Panc1 (cell line): ENCODE measurements around the gene IRX6. TPM values are rescaled to one million over a fixed set of nuclear protein-coding genes. Genes with fewer than 3 reads are reported as not detected.

Source experiments
- ATAC-seq: fragments of 200-7000 bp; cut with Tn5 transposase; 2 replicates; pipeline ENCODE4 v1.9.1; 2020; ENCODE audit warnings: mild to moderate bottlenecking, moderate library complexity
- BruUV-seq: library from RNA; stranded (reverse); fragments of 400-500 nt; replicated peaks from 2 replicates; lab custom pipeline; 2021; lab: Mats Ljungman, UMichigan
- CTCF ChIA-PET: fragments of 300-600 bp; sonication (Branson Sonifier 250); formaldehyde crosslinking; loops from one replicate; lab custom pipeline; 2022; ENCODE audit warnings: antibody characterized with exemption; lab: Charles Lee
- POLR2A ChIA-PET: fragments of 300-600 bp; sonication (Branson Sonifier 250); formaldehyde crosslinking; loops from one replicate; lab custom pipeline; 2022; ENCODE audit warnings: antibody characterized with exemption; lab: Charles Lee
- DNase-seq: peaks from one replicate; pipeline ENCODE4 v3.0.0-alpha.2; 2010; ENCODE audit warnings: low read depth, low spot score
- H3K27ac ChIP-seq: 2 replicates; pipeline ENCODE4 v1.5.1; 2011; ENCODE audit warnings: mild to moderate bottlenecking, low read length, inconsistent platforms
- H3K27me3 ChIP-seq: fragments of 200-500 bp; sonication (Bioruptor generic); 2 replicates; pipeline ENCODE4 v1.6.0; 2014; ENCODE audit warnings: low read length, inconsistent platforms; ENCODE audit not compliant: control insufficient read depth, insufficient read depth
- H3K36me3 ChIP-seq: fragments of 200-500 bp; sonication (Bioruptor generic); 2 replicates; pipeline ENCODE4 v1.5.1; 2014; ENCODE audit warnings: inconsistent platforms, mild to moderate bottlenecking, low read length, moderate library complexity; ENCODE audit not compliant: control insufficient read depth, insufficient read depth
- H3K4me1 ChIP-seq: 2 replicates; pipeline ENCODE4 v1.5.1; 2011; ENCODE audit warnings: inconsistent platforms, mild to moderate bottlenecking, low read length, moderate library complexity; ENCODE audit not compliant: control insufficient read depth, insufficient read depth
- H3K4me3 ChIP-seq, 2 experiments: 2 replicates each; pipeline ENCODE4 v1.5.1; 2011 to 2012; ENCODE audit warnings: low read depth in 2 of 2, low read length in 2 of 2, mild to moderate bottlenecking in 2 of 2, inconsistent platforms in 1 of 2, moderate library complexity in 1 of 2
- H3K9me3 ChIP-seq: fragments of 200-500 bp; sonication (Bioruptor generic); 2 replicates; pipeline ENCODE4 v1.5.1; 2014; ENCODE audit warnings: low read depth, mild to moderate bottlenecking, inconsistent platforms, low read length, moderate library complexity; ENCODE audit not compliant: control insufficient read depth, insufficient read depth
- CTCF ChIP-seq: fragments of 450-650 bp; IDR thresholded peaks from 2 replicates; pipeline ENCODE4 v1.5.1; 2017; ENCODE audit warnings: mild to moderate bottlenecking
- POLR2AphosphoS5 ChIP-seq: IDR thresholded peaks from 2 replicates; pipeline ENCODE4 v1.6.1; 2012; ENCODE audit warnings: mild to moderate bottlenecking, low read depth, low read length, moderate library complexity
- REST ChIP-seq, 2 experiments: IDR thresholded peaks; 2 replicates each; pipeline ENCODE4 v1.6.1; 2011 to 2012; ENCODE audit warnings: low read depth in 2 of 2, control low read depth in 1 of 2, low read length in 1 of 2, mild to moderate bottlenecking in 1 of 2, moderate library complexity in 1 of 2; ENCODE audit not compliant: insufficient read depth in 1 of 2
- SIN3A ChIP-seq: IDR thresholded peaks from 2 replicates; pipeline ENCODE4 v1.6.1; 2012; ENCODE audit warnings: low read depth, mild to moderate bottlenecking, low read length, moderate library complexity, borderline replicate concordance; ENCODE audit not compliant: insufficient read depth
- TCF7L2 ChIP-seq: IDR thresholded peaks from 2 replicates; pipeline ENCODE4 v1.6.1; 2011; ENCODE audit warnings: mild to moderate bottlenecking, low read depth, low read length, inconsistent platforms
- in situ Hi-C: cut with HindIII; loops from 2 replicates; pipeline ENCODE4 v1.10.0; 2016; ENCODE audit warnings: low sequenced_read_pairs, low pct_unique_long_range_greater_than_20kb
- intact Hi-C: fragments of 100-400 bp; cut with micrococcal nuclease; formaldehyde crosslinking; loops from one replicate; pipeline ENCODE4 v1.10.0; 2022; ENCODE audit not compliant: unreplicated experiment
- total RNA-seq: library from RNA; stranded (reverse); gene quantifications from one replicate; pipeline ENCODE4 v1.2.1, GENCODE V29; 2021; ENCODE audit not compliant: unreplicated experiment

IRX6 gene
- total RNA-seq, 1 experiment from 2014 or later, result not detected

GRCh38 chr16:55372792-55373488 is 48.9 kb downstream of the IRX6 start:
- in situ Hi-C loops, result no loop called here
- no peak overlapping the region for H3K27ac ChIP-seq
- POLR2A ChIA-PET, result interaction anchor here (0.7 kb wide), 1 partner anchor 255 kb away, joined by 5 read pairs; no protein-coding TSS in a partner anchor
- CTCF ChIA-PET, result no interaction called here
- TF ChIP-seq TCF7L2 (no peak), POLR2AphosphoS5 (no peak), CTCF (no peak), SIN3A (no peak)
- H3K9me3 ChIP-seq, result no peaks in the 10 kb centered on the region
- no peak for DNase-seq
- H3K4me3 ChIP-seq, result no peak overlapping the region
- no TSS peak for BruUV-seq
- ATAC-seq, result no peak
- peaks cover 26% of the 10 kb centered on the region for H3K27me3 ChIP-seq
- no peaks in the 10 kb centered on the region for H3K36me3 ChIP-seq
- intact Hi-C loops, result loop anchor here (10.0 kb wide), 1 partner anchor 248 kb away; no protein-coding TSS in a partner anchor
- H3K4me1 ChIP-seq, result peaks cover 3% of the 10 kb centered on the region

GRCh38 chr16:55373489-55373832 is 49.5 kb downstream of the IRX6 start:
- ChIA-PET CTCF (no interaction called here), POLR2A (no interaction called here)
- Histone ChIP-seq H3K27me3 (peaks cover 22% of the 10 kb centered on the region), H3K4me3 (no peak overlapping the region), H3K9me3 (no peaks in the 10 kb centered on the region), H3K27ac (no peak overlapping the region), H3K36me3 (no peaks in the 10 kb centered on the region), H3K4me1 (peaks cover 3% of the 10 kb centered on the region)
- intact Hi-C loops, result loop anchor here (10.0 kb wide), 1 partner anchor 249 kb away; no protein-coding TSS in a partner anchor
- no peak for TF ChIP-seq TCF7L2
- no peak for TF ChIP-seq CTCF
- no peak for TF ChIP-seq SIN3A
- TF ChIP-seq REST (IDR thresholded peaks at IDR 0.05; ENCODE audit: insufficient read depth in 1 of 2, low read depth in 2 of 2, low read length in 1 of 2), result no peak
- ATAC-seq (no peak), DNase-seq (no peak)
- in situ Hi-C loops, result no loop called here
- BruUV-seq, result no TSS peak
